C1 segment of cervical spinal cord (tissue), 14 donors: ENCODE data around the gene RASGRF2.
"Not testable (repeated sequence)": the region's sequence is repeated elsewhere in the genome, so short reads cannot be mapped to it uniquely, and the experiment has no call there.

Experiments used
- DNase-seq, 14 donors: peaks; one replicate each; lab custom pipeline; 2025; lab: John Stamatoyannopoulos, UW

Gene RASGRF2

DNA sequence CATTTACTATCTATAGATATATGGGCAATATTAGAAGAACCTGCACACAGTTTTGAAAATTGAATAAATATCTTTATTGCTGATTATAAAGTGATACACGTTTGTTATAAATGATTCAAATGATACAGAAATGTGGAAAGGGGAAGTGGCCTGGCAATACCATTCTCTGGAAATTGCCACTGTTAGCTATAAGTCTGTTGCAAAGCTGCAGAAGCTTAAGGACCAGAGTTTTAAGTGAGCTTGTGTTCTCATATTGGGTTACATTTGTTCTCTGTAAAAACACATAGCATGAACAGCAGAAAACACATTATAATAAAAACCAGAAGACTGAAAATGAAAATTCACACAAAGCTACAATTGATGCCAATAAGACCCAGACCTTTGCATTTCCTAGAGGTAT is 59.6 kb downstream of the RASGRF2 start:
- DNase-seq: no peak

GRCh38 chr5:81020478-81021167 is 60.5 kb downstream of the RASGRF2 start:
- no peak for DNase-seq

- no peak for DNase-seq
Measured at GRCh38 chr5:81021486-81021885, 61.3 kb downstream of the RASGRF2 start.

- DNase-seq: no peak
Measured at GRCh38 chr5:81021951-81022687, 62.0 kb downstream of the RASGRF2 start.

DNA sequence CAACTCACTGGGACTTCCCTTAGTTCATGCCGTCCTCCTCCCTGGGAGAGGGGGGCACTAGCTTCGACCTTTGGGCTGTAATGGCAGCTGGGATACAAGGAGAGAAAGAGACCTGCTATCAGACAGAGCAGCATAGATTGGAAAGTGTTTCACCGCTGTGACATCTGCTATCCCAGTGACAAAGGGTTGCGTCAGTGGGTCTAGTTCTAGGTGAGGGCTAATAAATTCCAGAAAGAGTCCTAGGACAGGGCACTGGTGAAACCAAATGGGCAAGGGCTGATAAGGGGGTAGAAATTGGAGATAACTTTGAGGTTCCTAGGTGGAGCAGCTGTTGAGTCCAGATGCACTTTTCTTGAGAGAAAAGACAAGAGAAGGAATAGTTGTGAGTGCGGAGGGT is 62.5 kb downstream of the RASGRF2 start:
- DNase-seq: no peak

- no peak for DNase-seq
Measured at GRCh38 chr5:81023261-81023970, 63.3 kb downstream of the RASGRF2 start.

DNA sequence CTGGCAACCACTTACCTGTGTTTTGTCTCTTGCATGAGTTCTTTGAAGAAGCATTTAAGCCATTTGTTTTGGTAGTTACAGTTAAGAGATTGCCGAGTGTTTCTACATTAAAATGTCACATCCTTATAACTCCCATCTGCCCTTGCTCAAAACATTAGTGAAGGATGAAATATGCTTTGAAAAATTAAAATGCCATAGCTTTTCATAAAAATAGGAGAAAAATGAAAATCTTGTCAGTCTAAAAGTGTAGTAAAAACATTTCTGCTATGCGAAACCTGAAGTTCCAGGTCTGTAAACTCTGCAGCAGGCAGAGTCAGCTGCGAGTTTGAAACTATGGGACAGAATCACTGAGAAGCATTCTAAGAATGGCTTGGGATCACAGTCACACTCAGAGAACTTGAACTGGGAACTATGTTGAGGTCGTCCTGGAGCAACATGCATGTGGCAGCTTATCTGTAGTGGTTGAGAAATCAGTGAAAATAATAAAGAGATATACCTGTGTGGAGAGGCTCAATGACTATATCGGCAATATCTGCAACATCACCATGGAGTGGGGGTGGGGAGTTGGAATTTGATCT is 67.4 kb downstream of the RASGRF2 start:
- no peak for DNase-seq

GRCh38 chr5:81028888-81029287 is 68.7 kb downstream of the RASGRF2 start:
- DNase-seq: not testable (repeated sequence)

DNA sequence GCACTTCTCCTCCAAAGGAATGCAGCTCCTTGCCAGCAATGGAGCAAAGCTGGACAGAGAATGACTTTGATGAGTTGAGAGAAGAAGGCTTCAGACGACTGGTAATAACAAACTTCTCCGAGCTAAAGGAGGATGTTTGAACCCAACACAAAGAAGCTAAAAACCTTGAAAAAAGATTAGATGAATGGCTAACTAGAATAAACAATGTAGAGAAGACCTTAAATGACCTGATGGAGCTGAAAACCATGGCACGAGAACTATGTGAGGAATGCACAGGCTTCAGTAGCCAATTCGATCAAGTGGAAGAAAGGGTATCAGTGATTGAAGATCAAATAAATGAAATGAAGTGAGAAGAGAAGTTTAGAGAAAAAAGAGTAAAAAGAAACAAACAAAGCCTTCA is 69.6 kb downstream of the RASGRF2 start:
- not testable (repeated sequence) for DNase-seq

GRCh38 chr5:81030236-81031034 is 70.3 kb downstream of the RASGRF2 start:
- not testable (repeated sequence) for DNase-seq

DNA sequence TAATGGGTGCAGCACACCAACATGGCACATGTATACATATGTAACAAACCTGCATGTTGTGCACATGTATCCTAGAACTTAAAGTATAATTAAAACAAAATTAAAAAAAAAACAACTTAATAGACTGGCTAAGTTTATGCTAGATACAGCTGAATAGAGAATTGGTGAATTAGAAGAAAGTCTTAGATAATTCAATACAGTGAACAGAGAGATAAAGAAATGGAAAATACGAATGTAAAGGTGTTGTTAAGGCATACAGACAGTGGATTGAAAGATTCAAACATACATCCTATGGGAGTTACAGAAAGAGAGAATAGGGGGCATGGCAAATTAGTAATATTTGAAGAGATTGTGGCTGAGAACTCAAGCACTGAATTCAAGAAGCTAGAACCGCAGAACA is 75.4 kb downstream of the RASGRF2 start:
- DNase-seq: no peak

GRCh38 chr5:81038495-81038894 is 78.3 kb downstream of the RASGRF2 start:
- DNase-seq: no peak

DNA sequence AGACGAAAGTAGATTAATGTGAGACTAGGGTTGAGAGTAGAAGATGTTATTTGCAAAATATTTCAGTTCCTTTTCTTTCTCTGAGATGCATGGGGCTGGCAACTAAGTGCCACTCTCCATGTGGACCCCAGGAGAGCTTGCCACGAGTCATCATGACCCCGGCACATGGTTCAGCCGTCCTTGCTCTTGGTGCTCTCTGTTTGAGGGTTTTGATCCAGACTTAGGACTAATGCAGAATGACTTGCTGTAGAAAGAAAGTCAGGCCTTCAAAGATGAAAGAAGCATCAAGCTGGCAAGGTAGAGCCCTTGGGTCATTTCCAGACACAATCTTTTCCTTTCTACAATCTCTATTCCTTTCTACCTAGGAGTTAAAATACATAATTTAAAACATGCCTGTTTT is 84.7 kb downstream of the RASGRF2 start:
- no peak for DNase-seq

DNA sequence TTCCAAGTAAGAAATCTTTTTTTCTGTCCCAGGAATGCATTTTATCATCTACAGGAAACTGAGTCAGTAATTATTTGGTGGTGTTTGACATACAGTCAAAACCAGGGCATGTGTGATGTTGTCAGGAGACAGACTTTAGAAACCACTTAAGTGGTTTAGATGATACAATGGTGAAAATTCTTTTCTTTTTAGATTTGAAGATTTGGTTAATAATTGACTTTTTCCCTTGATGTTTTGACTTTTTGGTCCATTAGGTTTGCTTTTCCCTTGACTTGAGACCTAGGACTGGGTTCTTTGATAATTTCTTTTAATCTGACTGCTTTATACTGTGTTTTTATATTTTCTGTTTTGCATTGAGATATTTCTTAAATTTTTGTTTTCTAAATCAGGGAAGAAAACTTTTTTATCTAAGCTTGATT is 85.2 kb downstream of the RASGRF2 start:
- DNase-seq: no peak

- no peak for DNase-seq
Measured at GRCh38 chr5:81046041-81046440, 85.9 kb downstream of the RASGRF2 start.

GRCh38 chr5:81052325-81052724 is 92.2 kb downstream of the RASGRF2 start:
- no peak for DNase-seq

- not testable (repeated sequence) for DNase-seq
Measured at GRCh38 chr5:81053282-81053681, 93.1 kb downstream of the RASGRF2 start.

- DNase-seq: no peak
Measured at GRCh38 chr5:81058121-81058520, 98.0 kb downstream of the RASGRF2 start.

DNA sequence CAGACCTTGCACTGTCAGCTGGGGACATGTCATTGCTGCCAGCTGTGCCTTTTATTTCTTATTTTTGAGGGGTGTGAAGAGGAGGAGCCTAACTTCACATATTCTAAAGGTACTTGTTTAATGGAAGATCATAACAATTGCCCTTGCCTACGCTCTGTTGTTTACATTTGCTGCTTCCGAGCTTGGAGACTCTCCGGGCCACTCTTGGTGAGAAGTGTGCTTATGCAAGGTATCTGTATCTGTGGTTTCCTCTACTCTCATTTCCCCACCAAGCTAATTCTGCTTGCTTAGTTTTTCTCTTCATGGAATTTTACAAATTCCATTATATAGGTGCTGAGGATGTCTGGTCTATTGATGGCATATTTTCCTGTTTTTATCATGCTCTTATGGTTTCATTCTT is 105.3 kb downstream of the RASGRF2 start:
- DNase-seq: no peak

DNA sequence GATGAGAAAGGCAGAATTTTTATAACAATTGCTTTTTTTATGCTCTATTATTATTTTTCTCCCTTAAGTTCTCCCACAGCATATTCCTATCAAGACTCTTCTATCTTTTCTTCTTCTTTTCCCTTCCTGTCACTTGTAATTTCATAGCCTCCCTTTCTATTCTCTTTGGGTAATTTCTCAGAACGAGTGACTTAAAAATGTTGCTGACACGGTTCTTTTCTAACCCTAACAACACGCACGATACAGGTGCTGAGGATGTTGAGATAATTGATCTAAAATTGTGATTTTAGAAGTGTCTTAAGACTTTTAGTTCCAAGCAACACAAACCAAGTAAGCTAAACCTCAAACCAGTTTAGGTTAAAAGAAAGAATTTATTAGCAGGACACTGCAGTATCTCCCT is 105.9 kb downstream of the RASGRF2 start:
- no peak for DNase-seq

GRCh38 chr5:81067406-81067805 is 107.2 kb downstream of the RASGRF2 start:
- DNase-seq: no peak
